ENCODE measurements around the gene CSF1.
"Not testable (repeated sequence)": the region's sequence is repeated elsewhere in the genome, so short reads cannot be mapped to it uniquely, and the experiment has no call there.

The CSF1 gene, protein sequence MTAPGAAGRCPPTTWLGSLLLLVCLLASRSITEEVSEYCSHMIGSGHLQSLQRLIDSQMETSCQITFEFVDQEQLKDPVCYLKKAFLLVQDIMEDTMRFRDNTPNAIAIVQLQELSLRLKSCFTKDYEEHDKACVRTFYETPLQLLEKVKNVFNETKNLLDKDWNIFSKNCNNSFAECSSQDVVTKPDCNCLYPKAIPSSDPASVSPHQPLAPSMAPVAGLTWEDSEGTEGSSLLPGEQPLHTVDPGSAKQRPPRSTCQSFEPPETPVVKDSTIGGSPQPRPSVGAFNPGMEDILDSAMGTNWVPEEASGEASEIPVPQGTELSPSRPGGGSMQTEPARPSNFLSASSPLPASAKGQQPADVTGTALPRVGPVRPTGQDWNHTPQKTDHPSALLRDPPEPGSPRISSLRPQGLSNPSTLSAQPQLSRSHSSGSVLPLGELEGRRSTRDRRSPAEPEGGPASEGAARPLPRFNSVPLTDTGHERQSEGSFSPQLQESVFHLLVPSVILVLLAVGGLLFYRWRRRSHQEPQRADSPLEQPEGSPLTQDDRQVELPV

DNA sequence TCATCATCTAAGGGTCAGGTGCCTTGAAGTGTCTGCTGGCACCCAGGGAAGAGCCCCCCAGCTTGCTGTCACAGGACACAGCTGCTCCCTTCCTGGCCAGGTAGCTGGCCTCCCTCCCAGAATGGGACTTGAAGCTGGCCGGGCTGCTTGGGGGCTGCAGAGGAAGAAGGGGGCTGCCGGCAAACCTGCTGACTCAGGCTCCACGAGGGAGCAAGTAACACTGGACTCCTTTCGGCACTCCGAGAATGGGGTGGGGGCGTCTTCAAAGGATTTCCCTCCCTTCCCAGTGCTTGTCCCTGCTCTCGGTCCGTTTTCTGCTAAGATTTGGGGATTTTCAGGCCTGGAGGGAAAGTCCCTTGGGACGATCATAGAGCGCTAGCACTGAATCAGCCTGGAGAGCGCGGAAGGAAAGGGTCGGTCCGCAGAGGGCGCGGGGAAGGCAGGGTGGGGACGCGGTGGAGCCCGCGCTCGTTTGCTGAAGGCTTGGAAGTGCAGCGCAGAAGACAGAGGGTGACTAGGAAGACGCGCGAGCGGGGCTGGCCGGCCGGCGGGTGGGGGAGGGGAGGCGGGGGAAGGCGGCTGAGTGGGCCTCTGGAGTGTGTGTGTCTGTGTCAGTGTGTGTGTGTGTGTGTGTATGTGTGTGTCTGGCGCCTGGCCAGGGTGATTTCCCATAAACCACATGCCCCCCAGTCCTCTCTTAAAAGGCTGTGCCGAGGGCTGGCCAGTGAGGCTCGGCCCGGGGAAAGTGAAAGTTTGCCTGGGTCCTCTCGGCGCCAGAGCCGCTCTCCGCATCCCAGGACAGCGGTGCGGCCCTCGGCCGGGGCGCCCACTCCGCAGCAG lies at the start of gene CSF1:
Gene CSF1, plus strand, starts transcription at position 727 of the 840 bp plus-strand sequence. CDS start 175 bp downstream, outside the sequence.
- peak; percentile 8 to 37 for DNase-seq

DNA sequence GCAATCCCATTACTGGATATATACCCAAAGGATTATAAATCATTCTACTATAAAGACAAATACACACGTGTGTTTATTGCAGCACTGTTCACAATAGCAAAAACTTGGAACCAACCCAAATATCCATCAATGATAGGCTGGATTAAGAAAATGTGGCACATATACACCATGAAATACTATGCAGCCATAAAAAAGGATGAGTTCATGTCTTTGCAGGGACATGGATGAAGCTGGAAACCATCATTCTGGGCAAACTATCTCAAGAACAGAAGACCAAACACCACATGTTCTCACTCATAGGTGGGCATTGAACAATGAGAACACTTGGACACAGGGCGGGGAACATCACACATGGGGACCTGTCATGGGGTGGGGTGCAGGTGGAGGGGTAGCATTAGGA lies 49.0 kb upstream of the CSF1 start:
- not testable (repeated sequence) for DNase-seq

DNA sequence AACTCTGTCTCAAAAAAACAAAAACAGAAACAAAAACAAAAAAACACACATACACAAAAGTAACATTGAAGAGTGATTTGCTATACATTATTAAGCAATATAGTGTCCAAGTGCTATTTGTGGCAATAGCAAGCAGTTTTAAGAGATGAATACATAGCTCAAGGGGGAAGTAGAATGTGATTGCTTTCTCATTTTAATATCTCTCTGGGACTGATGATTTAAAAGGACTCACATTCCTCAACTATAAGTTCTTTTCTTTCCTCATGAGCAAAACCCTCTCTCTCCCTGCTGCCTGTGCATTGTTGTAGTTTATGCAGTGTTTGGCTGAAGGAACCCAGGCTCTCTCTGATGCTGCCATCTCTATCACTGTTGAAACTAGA lies 47.0 kb upstream of the CSF1 start:
- DNase-seq: no peak

DNA sequence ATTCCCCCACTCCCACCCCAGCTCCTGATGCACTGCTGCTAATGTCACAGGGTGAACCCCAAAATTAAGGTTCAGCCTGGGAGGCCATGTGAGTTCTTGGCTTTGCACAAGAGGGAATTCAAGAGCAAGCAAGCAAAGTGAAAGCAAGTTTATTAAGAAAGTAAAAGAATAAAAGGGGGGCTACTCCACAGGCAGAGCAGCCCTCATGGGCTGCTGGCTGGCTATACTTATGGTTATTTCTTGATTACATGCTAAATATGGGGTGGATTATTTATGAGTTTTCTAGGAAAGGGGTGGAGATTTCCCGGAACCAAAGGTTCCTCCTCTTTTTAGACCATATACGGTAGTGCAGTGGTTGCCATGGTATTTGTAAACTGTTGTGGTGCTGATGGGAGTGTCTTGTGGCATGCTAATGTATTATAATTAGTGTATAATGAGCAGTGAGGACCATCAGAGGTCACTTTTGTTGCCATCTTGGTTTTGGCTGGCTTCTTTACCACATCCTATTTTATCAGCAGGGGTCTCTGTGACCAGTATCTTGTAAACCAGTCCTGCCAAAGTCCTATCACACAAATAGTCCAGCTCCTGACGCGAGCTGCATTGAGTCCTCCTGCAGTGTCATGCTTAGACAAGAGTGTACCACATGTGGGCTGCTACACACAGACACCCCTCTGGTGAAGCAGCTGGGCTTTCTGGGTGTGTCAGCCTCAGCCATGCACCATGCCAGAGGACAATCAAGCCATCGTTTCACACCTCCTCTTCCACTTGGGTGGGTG lies 46.4 kb upstream of the CSF1 start:
- DNase-seq: no peak

DNA sequence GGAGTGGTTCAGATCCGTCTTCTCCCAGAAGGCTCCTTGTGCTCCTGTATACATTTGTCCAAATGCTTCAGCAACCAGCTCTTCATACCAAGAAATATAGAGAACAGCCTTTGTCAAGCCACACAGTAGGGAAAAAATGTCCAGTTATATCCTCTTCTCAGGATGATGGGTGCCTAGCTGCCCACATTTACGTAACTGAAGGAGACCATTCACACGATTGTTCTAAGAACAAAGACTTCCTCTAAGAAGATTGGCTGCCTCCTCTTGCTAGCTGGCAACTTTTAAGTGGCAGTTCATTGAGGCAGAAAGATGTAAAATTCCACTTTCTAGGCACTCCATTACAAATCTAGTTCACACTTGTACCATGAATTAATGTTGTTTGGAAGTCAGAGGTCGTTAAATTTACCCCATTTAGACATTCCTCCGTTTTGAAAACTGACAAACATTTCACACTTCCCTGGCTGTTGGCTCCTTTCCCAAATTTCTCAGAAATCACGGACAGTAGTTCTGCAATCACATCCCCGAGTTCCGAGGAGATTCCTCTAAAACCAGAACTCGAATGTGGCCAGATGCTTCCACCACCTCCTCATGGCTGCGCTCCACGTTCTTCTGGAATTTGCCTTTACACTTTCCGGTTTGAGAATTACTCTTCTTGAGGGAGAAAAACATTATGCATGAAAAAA lies 45.6 kb upstream of the CSF1 start:
- no peak for DNase-seq

DNA sequence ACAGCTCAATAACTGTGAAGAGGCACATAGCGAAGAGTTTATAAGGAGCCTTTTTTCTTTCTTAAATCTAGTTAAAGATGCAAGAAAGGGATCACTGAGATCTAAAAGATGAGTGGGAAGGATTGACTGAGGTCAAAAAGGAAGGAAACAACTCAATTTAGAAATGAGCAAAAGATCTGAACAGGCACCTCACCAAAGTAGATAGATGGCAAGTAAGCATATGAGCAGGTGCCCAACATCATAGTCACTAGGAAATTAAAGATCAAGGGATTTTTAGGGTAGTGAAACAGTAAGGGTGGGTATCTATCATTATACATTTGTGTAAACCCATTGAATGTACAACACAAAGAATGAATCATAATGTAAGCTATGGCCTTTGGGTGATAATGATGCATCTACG lies 44.6 kb upstream of the CSF1 start:
- DNase-seq: no peak

DNA sequence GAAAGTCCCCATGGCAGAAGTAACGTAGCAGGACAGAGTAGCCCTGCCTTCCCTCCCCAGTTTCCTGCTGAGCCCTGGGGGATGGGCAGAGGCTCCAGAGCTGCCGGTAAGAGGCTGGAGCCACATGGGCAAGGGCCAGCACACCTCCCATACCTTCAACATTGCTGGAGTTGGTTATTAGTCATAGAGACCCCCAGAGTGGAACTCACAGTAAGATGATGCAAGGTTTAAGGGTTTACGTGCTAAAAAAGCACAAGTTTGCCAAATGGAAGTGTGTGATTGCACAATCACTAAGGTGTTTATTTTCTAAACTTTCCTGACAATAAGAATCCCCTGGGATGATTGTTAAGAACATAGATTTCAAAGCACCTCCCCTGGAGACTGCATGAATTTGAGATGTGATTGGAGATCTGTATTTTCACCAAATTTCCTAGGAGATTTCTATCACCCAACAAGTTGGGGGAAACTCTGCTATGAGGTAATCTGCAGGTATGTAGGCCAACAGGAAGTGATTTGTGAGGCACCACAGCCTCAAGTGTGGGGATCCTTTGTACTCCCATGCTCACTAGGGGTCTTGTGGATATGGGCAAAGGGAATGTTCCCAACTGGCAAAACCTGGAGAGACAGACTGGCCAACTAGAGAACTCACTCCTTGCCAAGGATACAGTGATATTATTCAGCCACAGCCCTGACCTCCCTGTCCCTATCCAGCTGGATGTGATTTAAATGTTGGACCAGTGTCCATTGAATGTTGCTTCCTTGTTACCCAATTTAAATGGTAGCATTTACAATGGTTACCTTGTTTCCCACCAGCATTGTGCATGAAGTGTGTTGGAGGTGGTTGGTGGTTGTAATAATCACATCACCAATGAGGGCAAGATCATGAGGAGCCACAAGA lies 37.1 kb upstream of the CSF1 start:
- no peak for DNase-seq

DNA sequence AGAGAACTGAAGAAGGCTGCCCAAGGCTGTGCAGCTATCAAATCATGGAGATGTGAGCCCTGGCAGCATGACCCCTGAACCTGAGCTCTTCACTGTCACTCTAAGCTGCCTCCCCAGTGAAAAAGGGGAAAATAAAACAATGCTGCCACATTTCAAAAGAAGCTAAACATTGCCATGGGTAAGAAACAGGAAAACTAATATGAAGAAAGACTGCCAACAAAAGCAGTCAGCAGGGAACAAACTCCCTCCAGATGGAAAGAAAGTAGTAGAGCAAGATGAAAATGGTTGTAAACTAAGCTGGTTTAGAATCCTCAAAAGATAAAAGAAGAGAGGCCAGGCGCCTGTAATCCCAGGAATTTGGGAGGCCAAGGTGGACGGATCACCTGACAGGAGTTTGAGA lies 36.2 kb upstream of the CSF1 start:
- no peak for DNase-seq

DNA sequence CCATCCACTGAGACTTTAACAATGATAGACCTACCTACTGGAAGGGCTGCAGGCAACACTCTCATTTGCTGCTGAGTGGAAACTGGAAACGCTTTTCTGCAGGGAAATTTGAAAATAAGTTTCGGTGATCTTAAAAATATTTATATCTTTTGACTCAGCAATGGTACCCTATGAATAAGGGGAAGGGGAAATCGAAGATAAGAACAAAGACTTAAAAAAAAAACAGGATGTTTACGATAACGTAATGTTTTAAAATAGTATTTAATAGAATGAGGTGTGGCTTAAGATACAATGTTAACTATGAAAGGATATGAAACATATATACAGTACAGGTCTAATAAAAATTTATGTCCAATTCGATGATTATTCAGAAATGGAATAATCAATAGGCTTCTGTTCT lies 34.8 kb upstream of the CSF1 start:
- no peak for DNase-seq

DNA sequence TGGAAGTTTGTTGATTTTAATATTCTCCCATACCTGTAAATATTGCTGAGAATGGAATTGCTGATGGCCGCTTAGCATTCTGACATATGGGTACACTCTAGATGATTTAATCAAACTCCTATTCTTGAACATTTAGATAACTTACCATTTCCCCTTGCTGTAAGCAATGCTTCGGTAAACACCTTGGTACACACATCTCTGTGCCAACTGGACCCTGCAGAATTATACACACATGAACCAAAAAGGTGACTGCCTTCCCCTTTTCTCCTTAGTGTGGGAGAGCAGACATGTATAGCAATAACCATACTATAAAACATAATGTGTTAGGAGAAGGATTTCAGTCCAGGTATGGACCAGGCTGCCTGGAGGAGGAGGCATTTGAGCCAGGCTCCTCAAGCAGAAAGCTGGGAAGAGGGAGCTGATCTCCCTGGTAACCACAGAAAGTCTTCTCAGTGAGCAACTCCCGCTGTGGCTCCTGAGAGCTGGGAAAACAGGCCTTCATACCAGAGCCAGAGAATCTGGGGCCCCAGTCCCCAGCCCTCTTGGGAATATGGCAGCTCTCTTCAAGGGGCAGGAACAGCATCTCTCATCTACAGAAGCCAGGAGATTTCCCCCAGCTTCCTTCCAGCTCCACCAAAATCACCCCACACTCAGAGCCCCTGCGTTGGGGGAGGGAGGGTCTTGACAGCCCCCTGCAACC lies 33.9 kb upstream of the CSF1 start:
- no peak for DNase-seq

DNA sequence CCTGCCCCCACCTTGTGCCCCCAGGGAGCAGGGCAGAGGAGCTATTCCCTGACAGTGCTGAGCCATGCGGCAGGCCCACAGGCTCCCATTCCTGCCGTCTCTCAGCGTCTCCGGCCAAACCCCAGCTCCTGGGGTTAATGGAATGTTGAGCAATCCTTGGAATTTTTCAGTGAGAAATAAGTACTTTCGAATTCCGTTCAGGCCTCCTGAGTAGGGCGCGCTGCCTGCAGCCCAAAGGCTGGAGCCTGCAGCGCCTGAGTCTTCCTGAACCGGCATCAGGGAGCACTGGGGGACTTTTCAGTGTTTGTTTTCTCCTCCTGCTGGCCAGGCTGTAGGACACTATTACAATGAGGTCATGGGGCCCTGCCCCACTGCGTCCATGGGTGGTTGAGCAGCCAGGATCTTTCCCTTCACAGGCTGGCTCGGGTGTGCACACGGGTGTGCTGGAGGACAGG lies 33.3 kb upstream of the CSF1 start:
- no peak for DNase-seq

DNA sequence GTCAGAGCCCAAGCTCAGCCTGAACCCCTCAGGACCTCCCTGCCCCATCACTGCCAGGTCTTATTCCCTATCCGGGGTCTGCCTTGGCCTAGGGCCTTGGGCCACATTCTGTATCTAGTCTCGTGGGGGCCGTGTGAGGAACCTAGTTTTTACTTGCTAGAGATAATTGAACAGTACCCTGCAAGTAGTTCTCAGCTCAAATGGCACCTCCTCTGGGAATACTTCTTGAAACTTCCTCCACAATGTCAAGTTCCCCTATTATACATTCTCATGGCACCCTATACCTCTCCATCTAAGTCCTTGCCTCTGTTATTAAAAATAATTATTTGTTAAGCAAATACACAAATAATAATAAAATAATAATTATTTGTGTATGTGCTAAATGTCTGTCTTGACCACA lies 32.9 kb upstream of the CSF1 start:
- DNase-seq: no peak

DNA sequence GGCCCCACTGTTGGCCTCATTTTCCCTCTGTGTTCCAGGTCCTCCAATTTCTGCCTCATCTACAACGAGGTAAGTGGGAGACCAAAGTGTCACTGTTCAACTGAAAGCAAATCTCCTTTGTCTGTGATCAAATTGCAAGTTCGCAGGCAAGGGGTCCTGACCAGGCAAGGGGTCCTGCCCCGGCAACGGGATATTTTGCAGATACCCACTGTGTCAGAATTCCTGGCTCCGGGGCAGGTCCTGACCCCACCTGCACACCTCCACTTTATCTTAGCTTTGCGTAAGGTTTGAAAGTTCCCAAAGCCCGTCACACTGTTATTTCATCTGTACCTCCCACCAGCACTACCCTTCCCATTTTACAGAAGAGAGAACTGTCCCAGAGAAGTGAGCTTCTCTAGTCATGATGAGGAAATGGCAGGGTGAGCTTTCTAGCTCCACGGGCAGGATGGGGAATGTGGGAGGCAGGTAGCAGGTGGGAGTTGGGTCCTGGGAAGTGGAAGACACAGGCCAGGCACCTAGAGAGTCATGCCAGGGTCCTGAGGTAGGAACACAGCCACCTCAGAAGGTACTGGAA lies 32.0 kb upstream of the CSF1 start:
- DNase-seq: no peak

DNA sequence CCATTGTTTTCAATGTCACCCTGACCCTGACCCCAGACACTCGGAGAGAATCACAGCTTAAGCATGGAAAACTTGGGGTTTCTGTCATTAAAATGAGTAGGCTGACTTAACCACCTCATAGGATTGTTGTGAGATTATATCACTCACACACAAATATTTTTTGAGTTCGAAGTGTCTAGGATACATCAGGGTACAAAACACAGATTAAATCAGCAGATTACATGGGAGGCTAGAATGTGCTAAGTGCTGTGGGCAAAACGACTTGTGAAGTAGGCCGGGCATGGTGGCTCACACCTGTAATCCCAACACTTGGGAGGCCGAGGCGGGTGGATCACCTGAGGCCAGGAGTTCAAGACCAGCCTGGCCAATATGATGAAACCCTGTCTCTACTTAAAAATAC lies 31.3 kb upstream of the CSF1 start:
- not testable (repeated sequence) for DNase-seq

DNA sequence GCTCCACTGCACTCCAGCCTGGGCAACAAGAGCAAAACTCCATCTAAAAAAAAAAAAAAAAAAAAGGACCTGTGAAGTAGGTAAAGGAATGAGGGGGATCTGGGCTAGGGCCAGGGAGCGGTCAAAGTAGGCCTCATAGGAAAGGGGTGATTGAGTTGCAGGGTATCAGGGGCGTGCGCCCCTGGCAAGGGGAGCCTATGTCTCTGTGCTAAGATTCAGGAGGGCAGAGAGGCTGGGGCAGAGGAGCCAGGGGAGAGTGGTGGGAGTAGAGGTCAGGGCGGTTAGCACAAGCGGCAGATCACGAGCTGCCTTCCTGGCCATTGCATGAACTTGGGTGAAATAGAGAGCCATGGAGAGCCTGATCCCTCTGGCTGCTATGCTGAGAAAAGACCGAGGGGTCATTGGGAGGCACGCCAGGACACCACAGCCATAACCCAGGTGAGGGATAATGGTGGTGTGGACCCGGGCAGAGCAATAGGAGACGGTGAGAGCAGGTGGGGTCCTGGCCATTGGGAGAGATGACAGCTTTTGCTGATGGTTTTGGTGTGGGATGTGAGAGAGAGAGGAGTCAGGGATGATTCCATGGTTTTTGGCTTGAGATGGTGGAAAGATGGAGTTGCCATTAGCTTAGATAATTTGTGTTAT lies 30.6 kb upstream of the CSF1 start:
- DNase-seq: no peak

DNA sequence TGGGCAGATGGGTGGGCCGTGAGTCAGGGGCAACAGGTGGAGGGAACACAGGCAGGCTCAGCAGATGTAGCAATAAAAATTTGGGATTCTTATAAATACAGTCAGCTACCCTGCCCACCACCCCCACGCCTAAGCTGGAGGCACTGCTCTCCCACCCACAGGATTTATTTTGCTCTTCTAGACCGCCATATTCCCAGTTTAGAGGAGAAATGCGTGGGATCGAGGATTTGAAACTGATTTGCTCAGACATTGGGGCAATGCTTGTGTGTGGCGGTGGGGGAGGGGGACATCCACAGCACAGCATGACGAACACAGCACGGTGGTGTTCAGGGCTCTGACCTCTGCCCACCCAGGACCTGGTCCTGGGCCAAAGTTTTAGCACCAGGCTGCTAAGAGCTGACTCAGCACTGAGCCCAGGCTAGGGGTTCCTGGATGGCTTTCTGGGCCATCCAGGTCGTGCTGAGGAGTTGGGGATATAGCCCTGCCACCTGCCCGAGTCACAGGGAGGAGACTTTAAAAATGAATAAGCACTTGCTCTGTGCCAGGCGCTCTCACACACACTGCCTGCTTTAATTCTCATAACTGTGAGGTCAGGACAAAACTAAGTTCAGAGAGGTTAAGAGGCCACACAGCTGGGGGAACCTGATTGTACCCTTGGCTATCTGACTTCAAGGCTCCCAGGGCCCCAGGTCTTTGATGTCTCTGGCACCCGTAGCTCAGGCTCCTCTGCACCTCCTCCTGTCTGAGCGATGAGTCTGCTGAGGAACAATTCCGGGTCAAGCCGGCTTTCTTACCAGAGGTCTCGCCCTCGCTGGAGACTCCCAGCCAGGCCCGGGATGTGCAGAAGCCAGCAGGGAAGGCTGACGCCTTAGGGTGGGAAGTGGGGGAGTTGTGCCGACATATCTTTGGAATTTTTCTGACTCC lies 29.4 kb upstream of the CSF1 start:
- no peak for DNase-seq

DNA sequence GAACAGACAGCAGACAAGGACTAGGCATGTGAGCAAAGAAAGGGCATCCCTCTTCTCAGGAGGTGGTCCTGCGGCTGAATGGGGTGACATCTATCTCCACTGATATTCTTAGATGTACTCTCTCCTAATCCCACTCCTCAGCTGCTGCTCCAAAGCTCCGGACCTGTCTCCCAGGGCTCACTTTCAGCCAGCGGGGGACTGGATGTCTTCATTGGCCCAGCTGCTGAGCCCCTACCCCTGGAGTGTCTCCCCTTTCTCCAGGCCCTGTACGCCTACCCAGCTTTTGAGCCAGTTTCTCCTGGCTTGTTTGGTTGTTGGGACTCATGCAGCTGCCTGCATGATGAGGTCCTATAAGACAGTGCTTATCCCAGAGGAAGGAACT lies 28.8 kb upstream of the CSF1 start:
- DNase-seq: no peak
